ENCODE data around the gene CHI3L1. TPM values are rescaled to one million over a fixed set of nuclear protein-coding genes. Genes with fewer than 3 reads are reported as not detected.

The CHI3L1 gene
- total RNA-seq, 2 experiments from 2014 or later: 0.24 to 0.44 TPM

DNA sequence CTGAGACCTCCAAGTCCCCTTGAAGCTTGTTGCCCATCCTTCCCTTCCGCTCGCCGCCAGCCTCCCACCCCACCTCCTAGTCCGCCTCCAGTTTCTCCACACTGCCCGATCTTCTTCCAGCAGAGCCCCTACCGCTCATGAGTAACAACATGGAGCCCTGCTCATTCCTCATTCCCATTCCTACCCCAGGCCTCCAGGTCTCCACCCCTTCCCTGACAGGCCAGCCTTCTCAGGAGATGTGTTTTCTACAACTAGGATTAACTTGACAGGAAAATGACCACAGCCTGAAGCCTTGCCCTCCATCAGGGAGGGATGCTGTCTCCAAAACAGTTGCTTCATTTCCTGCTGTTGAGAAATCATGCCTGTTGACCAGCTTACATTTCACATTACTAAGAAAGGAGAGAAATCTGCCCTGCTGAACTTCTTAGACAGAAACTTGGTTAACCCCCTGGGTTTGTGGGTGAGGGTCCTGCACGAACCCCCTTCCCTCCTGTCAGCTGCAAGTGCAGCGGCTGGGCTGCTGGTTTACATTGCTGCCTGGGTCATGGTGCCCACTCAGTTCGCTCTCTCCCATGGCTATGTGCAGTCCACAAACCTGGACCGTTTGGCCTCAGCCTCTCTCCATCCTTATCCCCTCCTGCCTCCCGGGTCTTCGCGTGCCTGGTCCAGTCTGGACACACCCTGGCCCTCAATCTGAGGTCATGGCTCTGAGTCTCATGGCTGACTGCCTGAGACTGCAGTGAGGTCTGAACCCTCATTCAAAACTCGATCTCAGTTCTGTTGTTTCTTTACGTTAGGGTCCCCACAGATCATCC is 16.1 kb upstream of the CHI3L1 start:
- intact Hi-C loops (cut with micrococcal nuclease): no loop called here
- Mint-ChIP-seq H3K36me3 (ENCODE audit: low read depth) (no peaks in the 10 kb centered on the region), H3K27ac (no peak overlapping the region), H3K4me1 (ENCODE audit: low read depth) (no peaks in the 10 kb centered on the region), H3K9me3 (no peaks in the 10 kb centered on the region), H3K27me3 (ENCODE audit: low read depth) (no peaks in the 10 kb centered on the region), H3K4me3 (no peak overlapping the region)
- CTCF ChIA-PET: interaction anchor here (1.0 kb wide), 1 partner anchor 15 kb away, joined by 3 read pairs; no protein-coding TSS in a partner anchor
- no peak for DNase-seq

DNA sequence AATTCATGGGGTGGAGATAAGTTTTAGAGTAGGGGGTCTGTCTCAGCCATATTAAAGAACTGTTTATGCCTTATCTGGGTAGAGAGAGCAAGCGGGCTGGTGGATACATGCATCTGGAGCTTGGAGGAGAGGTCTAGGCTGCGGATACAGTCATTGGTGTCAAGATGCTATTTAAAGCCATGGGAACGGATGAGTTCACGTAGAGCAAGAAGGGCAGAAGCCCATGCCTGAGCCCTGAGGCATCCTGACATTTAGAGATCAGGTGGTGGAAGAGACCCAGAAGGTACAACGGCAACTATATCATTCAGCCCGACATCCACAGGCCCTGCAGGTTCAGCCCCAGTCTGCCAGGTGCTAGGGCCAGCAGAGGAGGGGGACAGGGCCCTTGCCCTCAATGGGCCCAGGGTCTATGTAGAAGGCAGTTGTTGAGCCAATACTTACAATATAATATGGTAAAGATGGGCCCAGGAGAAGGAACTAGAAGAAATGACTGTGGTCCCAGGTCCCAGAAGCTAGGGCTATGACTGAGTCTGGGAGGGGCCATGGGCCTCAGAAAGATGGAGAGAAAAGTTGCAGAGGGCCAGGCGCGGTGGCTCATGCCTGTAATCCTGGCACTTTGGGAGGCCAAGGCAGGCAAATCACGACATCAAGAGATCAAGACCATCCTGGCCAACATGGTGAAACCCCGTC is 15.2 kb upstream of the CHI3L1 start:
- Mint-ChIP-seq H3K4me1 (ENCODE audit: low read depth) (no peaks in the 10 kb centered on the region), H3K4me3 (no peak overlapping the region), H3K27me3 (ENCODE audit: low read depth) (no peaks in the 10 kb centered on the region), H3K36me3 (ENCODE audit: low read depth) (no peaks in the 10 kb centered on the region), H3K27ac (no peak overlapping the region), H3K9me3 (no peaks in the 10 kb centered on the region)
- DNase-seq: no peak
- intact Hi-C loops (cut with micrococcal nuclease): no loop called here
- CTCF ChIA-PET: interaction anchor here (1.0 kb wide), 1 partner anchor 16 kb away, joined by 3 read pairs; no protein-coding TSS in a partner anchor

GRCh38 chr1:203200916-203201315 is 14.4 kb upstream of the CHI3L1 start:
- H3K27ac Mint-ChIP-seq: no peak overlapping the region

GRCh38 chr1:203199816-203200571 is 13.5 kb upstream of the CHI3L1 start:
- DNase-seq: no peak
- intact Hi-C loops (cut with micrococcal nuclease): no loop called here
- Mint-ChIP-seq H3K27ac (no peak overlapping the region), H3K4me1 (ENCODE audit: low read depth) (no peaks in the 10 kb centered on the region), H3K4me3 (no peak overlapping the region), H3K27me3 (ENCODE audit: low read depth) (no peaks in the 10 kb centered on the region), H3K36me3 (ENCODE audit: low read depth) (no peaks in the 10 kb centered on the region), H3K9me3 (no peaks in the 10 kb centered on the region)
- CTCF ChIA-PET: interaction anchor here (1.2 to 1.5 kb wide), 2 partner anchors 17 to 27 kb away, joined by 3 read pairs; no protein-coding TSS in a partner anchor

More at GRCh38 chr1:203200916-203201315, 14.4 kb upstream of the CHI3L1 start:
- DNase-seq: no peak
- Mint-ChIP-seq H3K36me3 (ENCODE audit: low read depth) (no peaks in the 10 kb centered on the region), H3K4me1 (ENCODE audit: low read depth) (no peaks in the 10 kb centered on the region), H3K9me3 (no peaks in the 10 kb centered on the region), H3K4me3 (no peak overlapping the region), H3K27me3 (ENCODE audit: low read depth) (no peaks in the 10 kb centered on the region)
- intact Hi-C loops (cut with micrococcal nuclease): no loop called here
- CTCF ChIA-PET: interaction anchor here (1.2 kb wide), 1 partner anchor 28 kb away, joined by 3 read pairs; no protein-coding TSS in a partner anchor

- H3K27ac Mint-ChIP-seq: no peak overlapping the region
- no peak for DNase-seq
- intact Hi-C loops (cut with micrococcal nuclease): no loop called here
- no peak overlapping the region for H3K4me3 Mint-ChIP-seq
- H3K4me1 Mint-ChIP-seq (ENCODE audit: low read depth): no peaks in the 10 kb centered on the region
- CTCF ChIA-PET: interaction anchor here (1.2 to 1.5 kb wide), 2 partner anchors 17 to 26 kb away, joined by 3 read pairs; no protein-coding TSS in a partner anchor
- H3K36me3 Mint-ChIP-seq (ENCODE audit: low read depth): no peaks in the 10 kb centered on the region
- H3K27me3 Mint-ChIP-seq (ENCODE audit: low read depth): no peaks in the 10 kb centered on the region
- H3K9me3 Mint-ChIP-seq: no peaks in the 10 kb centered on the region
These were observed 12.9 kb upstream of the CHI3L1 start for GRCh38 chr1:203199481-203199815.

DNA sequence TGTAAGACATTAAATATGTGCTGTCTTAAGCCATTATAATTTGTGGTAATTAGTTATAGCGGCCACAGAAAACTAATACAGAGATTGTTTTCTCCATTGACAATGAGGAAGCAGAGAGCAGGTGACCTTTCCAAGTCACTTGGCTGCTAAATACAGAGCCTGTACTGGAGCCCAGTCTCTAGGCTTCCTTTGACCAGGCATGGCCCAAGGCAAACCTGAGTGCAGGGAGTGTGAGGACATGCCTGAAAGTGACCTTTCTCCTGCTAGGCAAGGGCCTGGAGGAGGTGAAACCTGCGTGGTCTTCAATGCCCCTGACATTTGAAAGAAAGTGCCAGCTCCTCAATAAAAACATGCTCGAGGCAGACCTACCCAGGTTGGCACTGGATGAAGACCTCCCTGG is 12.5 kb upstream of the CHI3L1 start:
- Mint-ChIP-seq H3K4me1 (ENCODE audit: low read depth) (no peaks in the 10 kb centered on the region), H3K27me3 (ENCODE audit: low read depth) (no peaks in the 10 kb centered on the region), H3K27ac (no peak overlapping the region), H3K36me3 (ENCODE audit: low read depth) (no peaks in the 10 kb centered on the region), H3K4me3 (no peak overlapping the region), H3K9me3 (no peaks in the 10 kb centered on the region)
- CTCF ChIA-PET: interaction anchor here (1.5 kb wide), 1 partner anchor 18 kb away, joined by 3 read pairs; no protein-coding TSS in a partner anchor
- intact Hi-C loops (cut with micrococcal nuclease): no loop called here
- DNase-seq: no peak

DNA sequence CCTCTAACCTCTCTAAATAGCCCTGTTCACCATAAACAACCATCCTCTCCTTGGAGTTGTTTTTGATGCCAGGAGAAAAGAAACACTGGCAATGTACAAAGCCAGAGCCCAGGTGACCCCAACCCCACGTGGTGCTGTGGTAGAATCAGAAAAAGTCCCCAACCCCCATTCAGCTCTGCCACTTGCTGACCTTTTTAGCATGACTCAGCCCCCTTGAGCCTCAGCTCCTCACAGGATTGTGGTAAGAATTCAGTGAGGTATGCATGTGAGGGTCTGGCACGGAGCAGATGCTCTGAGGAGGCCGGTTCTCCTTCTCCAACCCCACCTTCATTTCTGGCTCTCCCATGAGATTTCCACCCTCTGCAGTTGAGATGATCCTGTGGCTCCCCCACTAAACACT is 11.1 kb upstream of the CHI3L1 start:
- H3K36me3 Mint-ChIP-seq (ENCODE audit: low read depth): no peaks in the 10 kb centered on the region
- CTCF ChIA-PET: no interaction called here
- no peak for DNase-seq
- intact Hi-C loops (cut with micrococcal nuclease): no loop called here
- H3K4me3 Mint-ChIP-seq: no peak overlapping the region
- H3K9me3 Mint-ChIP-seq: no peaks in the 10 kb centered on the region
- H3K27me3 Mint-ChIP-seq (ENCODE audit: low read depth): no peaks in the 10 kb centered on the region
- no peak overlapping the region for H3K27ac Mint-ChIP-seq
- H3K4me1 Mint-ChIP-seq (ENCODE audit: low read depth): no peaks in the 10 kb centered on the region

- H3K4me3 Mint-ChIP-seq: no peak overlapping the region
- H3K9me3 Mint-ChIP-seq: no peaks in the 10 kb centered on the region
These were observed 9.9 kb upstream of the CHI3L1 start for GRCh38 chr1:203196371-203196770.

DNA sequence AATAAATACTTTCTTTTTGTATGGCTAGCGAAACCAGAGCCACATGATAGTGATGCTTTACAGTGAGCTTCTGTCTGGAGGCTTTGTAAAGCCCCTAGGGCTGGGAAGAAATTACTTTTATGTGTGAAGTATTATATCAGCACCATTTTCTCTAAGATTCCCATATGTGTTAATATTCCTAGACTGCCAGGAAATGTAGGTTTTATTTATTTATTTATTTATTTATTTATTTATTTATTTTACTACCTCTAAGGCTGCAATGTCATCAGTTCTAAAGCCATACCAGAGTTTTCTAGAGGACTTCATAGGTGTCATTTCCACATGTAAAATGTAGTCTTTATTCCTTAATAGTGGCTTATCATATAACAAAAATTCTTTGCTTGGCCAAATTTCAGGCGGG is 4.4 kb upstream of the CHI3L1 start:
- H3K9me3 Mint-ChIP-seq: no peaks in the 10 kb centered on the region
- H3K4me1 Mint-ChIP-seq (ENCODE audit: low read depth): peaks cover 4% of the 10 kb centered on the region
- CTCF ChIA-PET: no interaction called here
- intact Hi-C loops (cut with micrococcal nuclease): no loop called here
- H3K27ac Mint-ChIP-seq: no peak overlapping the region
- no peak overlapping the region for H3K4me3 Mint-ChIP-seq
- H3K36me3 Mint-ChIP-seq (ENCODE audit: low read depth): no peaks in the 10 kb centered on the region
- DNase-seq: no peak
- H3K27me3 Mint-ChIP-seq (ENCODE audit: low read depth): peaks cover 2% of the 10 kb centered on the region

More at GRCh38 chr1:203196371-203196770, 9.9 kb upstream of the CHI3L1 start:
- no peaks in the 10 kb centered on the region for H3K36me3 Mint-ChIP-seq (ENCODE audit: low read depth)
- intact Hi-C loops (cut with micrococcal nuclease): no loop called here
- no peak overlapping the region for H3K27ac Mint-ChIP-seq
- CTCF ChIA-PET: interaction anchor here (0.7 to 1.7 kb wide), 5 partner anchors 10 to 113 kb away, joined by 3 to 7 read pairs (median 5); partner anchors contain the start of gene CHI3L1
- H3K4me1 Mint-ChIP-seq (ENCODE audit: low read depth): no peaks in the 10 kb centered on the region
- DNase-seq: no peak
- H3K27me3 Mint-ChIP-seq (ENCODE audit: low read depth): no peaks in the 10 kb centered on the region

DNA sequence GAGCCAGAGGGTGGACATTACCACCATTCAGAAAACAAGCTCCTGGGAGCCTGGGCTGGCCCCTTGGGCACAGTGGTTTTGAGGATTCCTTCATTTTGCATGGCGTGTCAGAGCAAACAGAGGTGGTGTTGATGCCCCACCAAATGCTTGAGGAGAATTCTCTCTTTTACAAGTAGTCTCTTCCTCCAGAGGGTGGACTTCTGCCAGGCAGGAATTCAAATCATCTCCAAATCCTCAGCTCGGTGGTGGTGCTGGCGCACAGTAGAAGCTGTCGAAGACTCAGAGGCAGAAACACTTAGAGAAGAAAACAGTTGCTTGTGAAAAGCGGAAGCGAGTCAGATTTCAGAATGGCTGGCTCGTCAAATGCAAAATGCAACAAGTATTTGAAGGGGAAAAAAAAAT is 3.4 kb upstream of the CHI3L1 start:
- Mint-ChIP-seq H3K4me1 (ENCODE audit: low read depth) (peaks cover 4% of the 10 kb centered on the region), H3K9me3 (no peaks in the 10 kb centered on the region), H3K27ac (no peak overlapping the region), H3K27me3 (ENCODE audit: low read depth) (peaks cover 2% of the 10 kb centered on the region), H3K36me3 (ENCODE audit: low read depth) (no peaks in the 10 kb centered on the region), H3K4me3 (no peak overlapping the region)
- CTCF ChIA-PET: interaction anchor here (0.6 kb wide), 1 partner anchor 1556 kb away, joined by 4 read pairs; no protein-coding TSS in a partner anchor
- no peak for DNase-seq
- intact Hi-C loops (cut with micrococcal nuclease): no loop called here

- Mint-ChIP-seq H3K4me1 (ENCODE audit: low read depth) (peaks cover 4% of the 10 kb centered on the region), H3K27ac (no peak overlapping the region), H3K4me3 (no peak overlapping the region), H3K36me3 (ENCODE audit: low read depth) (no peaks in the 10 kb centered on the region), H3K9me3 (no peaks in the 10 kb centered on the region), H3K27me3 (ENCODE audit: low read depth) (peaks cover 2% of the 10 kb centered on the region)
- CTCF ChIA-PET: no interaction called here
- intact Hi-C loops (cut with micrococcal nuclease): no loop called here
- DNase-seq: no peak
These were observed 2.3 kb upstream of the CHI3L1 start for GRCh38 chr1:203188686-203189232.

Data from activated naive CD4-positive, alpha-beta T cell treated with anti-CD3 and anti-CD28 coated beads for 36 hours (primary cell).